NCI-H526 (cell line): ENCODE measurements around the gene CCR1.
"Not testable (repeated sequence)": the region's sequence is repeated elsewhere in the genome, so short reads cannot be mapped to it uniquely, and the experiment has no call there.

Experiments used
- DNase-seq, 2 experiments: peaks; one replicate each; lab custom pipeline; 2025; lab: John Stamatoyannopoulos, UW

Gene CCR1

DNA sequence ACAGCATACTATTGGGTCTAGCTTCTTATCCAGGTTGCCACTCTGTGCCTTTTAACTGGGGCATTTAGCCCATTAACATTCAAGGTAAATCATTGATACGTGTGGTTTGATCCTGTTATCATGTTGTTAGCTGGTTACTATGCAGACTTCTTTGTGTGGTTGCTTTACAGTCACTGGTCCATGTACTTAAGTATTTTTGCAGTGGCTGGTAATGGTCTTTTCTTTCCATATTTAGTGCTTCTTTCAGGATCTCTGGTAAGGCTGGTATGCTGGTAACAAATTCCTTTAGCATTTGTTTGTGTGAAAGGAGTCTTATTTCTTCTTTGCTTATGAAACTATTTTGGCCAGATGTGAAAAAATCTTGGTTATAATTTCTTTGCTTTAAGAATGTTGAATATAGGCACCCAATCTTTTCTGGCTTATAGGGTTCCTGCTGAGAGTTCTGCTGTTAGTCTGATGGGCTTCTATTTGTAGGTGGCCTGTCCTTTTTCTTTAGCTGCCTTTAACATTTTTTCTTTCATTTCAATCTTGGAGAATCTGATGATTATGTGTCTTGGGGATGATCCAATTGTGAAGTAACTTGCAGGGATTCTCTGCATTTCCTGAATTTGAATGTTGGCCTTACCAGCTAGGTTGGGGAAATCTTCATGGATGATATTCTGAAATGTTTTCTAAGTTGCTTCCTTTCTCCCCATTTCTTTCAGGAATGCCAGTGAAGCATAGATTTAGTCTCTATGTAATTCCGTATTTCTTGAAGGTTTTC, 39.3 kb downstream of the CCR1 start:
- no peak for DNase-seq

DNA sequence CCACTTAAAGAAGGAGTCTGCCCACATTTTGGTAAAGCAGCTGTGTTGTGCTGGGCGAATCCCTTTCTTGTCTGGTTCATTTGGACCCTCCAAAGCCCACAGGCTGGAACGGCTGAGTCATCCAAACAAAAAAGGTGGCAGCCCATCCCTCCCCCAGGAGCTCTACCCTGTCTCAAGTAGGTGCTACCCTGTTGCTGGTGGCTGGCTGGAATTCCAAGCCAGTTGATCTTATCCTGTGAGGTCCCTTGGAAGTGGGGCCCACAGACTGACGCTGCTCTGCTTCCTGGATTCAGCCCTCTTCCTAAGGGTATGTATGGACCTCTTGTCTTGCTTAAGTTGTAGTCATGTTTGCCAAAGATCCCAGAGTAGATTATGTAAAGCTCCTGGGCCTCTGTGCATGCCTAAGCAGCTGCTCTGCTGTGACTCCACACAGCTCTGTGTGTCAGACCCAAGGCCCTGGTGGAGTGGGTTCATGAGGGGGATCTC, 44.5 kb downstream of the CCR1 start:
- no peak for DNase-seq

DNA sequence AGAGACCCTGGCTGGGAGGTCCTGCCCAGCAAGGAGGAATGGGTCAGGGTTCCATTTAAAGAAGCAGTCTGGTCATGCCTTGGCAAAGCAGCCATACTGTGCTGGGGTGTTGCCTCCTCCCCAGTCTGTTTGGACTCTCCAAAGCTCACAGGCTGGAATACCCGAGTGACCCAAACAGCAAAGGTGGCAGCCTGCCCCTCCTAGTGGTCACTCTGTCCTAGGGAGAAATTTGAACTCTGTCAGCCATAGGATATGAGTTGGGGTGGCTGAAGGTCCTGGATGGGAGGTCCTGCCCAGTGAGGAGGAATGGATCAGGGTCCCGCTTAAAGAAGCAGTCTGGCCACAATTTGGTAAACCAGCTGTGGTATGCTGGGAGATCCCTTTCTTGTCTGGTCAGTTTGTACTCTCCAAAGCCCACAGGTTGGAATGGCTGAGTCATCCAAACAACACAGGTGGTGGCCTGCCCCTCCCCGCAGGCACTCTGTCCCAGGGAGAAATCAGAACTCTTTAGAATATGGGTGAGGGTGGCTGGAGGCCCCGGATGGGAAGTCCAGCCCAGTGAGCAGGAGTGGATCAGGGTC, 45.0 kb downstream of the CCR1 start:
- no peak for DNase-seq

DNA sequence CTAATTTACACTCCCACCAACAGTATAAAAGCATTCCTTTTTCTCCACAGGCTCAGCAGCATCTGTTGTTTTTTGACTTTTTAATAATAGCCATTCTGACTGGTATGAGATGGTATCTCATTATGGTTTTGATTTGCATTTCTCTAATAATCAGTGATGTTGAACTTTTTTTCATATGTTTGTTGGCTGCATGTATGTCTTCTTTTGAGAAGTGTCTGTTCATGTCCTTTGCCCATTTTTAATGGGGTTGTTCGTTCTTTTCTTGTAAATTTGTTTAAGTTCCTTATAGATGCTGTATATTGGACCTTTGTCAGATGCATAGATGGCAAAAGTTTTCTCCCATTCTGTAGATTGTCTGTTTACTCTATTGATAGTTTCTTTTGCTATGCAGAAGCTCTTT, 50.4 kb downstream of the CCR1 start:
- not testable (repeated sequence) for DNase-seq

DNA sequence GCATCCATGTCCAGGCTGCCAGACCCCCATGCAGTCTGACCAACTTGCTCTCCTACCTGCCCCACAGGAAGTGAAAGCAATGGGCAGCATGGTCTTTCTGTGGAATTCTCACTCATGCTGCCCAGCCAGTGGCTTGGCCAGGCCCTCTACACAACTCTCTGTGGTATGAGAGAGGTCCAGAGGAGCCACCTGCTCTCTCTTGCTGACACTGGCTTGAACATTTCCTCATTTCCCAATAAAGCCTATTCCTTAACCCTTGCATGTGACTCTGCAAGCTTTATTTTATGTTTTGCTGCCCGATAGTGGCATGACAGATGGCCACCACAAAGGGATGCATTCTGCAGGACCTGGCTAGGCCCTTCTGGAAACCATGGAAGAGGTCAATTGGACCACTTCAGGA, 53.8 kb downstream of the CCR1 start:
- DNase-seq = no peak
